HEK293 (cell line): ENCODE results near the gene C5orf47.
A peak's percentile ranks its signal among the peaks of the same experiment; 100 is the strongest.

Source experiments
- CTCF ChIA-PET: fragments of 350-600 bp; formaldehyde crosslinking; extraction: SDS; loops from one replicate; lab custom pipeline; 2021; ENCODE audit warnings: antibody characterized with exemption; lab: Yijun Ruan, JAX
- POLR2A ChIA-PET: fragments of 300-600 bp; formaldehyde crosslinking; extraction: SDS; loops from one replicate; lab custom pipeline; 2020; ENCODE audit warnings: antibody characterized with exemption, inconsistent platforms; lab: Yijun Ruan, JAX
- H3K27ac ChIP-seq: fragments of 200-500 bp; sonication (Bioruptor generic); 2 replicates; pipeline ENCODE4 v1.5.1; 2014; ENCODE audit warnings: low read depth, low read length, control low read depth, inconsistent platforms; ENCODE audit errors: extremely low read depth
- H3K36me3 ChIP-seq, 2 experiments: fragments of 200-500 bp in 1 of 2; sonication (Bioruptor generic) in 1 of 2; 1 replicate in 1 of 2; 2 replicates in 1 of 2; pipeline ENCODE4 v1.5.1; 2014 to 2017; ENCODE audit warnings: inconsistent platforms in 2 of 2, low read length in 2 of 2; ENCODE audit not compliant: control insufficient read depth in 2 of 2, insufficient read depth in 1 of 2
- H3K4me1 ChIP-seq: fragments of 200-500 bp; sonication (Bioruptor generic); 2 replicates; pipeline ENCODE4 v1.5.1; 2014; ENCODE audit warnings: mild to moderate bottlenecking, low read length, inconsistent platforms; ENCODE audit not compliant: control insufficient read depth, insufficient read depth
- H3K4me3 ChIP-seq: 2 replicates; pipeline ENCODE4 v1.5.1; 2011; ENCODE audit warnings: low read depth, mild to moderate bottlenecking, control low read depth, low read length, moderate library complexity
- H3K9me3 ChIP-seq: fragments of 200-500 bp; sonication (Bioruptor generic); 2 replicates; pipeline ENCODE4 v1.5.1; 2014; ENCODE audit warnings: low read depth, low read length, inconsistent platforms; ENCODE audit not compliant: control insufficient read depth, insufficient read depth
- FEZF1 ChIP-seq: fragments of 450-650 bp; formaldehyde crosslinking; IDR thresholded peaks from 2 replicates; pipeline ENCODE4 v1.5.1; 2016; ENCODE audit warnings: missing biosample characterization, missing genetic modification characterization
- GLI2 ChIP-seq: fragments of 450-650 bp; formaldehyde crosslinking; IDR thresholded peaks from 2 replicates; pipeline ENCODE4; 2017; ENCODE audit warnings: missing biosample characterization, missing genetic modification characterization, low read depth, borderline replicate concordance
- MZF1 ChIP-seq: fragments of 450-650 bp; formaldehyde crosslinking; IDR thresholded peaks from 2 replicates; pipeline ENCODE4 v1.5.1; 2017; ENCODE audit warnings: missing biosample characterization, missing genetic modification characterization, borderline replicate concordance
- ZBTB20 ChIP-seq: fragments of 450-650 bp; formaldehyde crosslinking; IDR thresholded peaks from 2 replicates; pipeline ENCODE4 v1.5.1; 2016; ENCODE audit warnings: missing biosample characterization, missing genetic modification characterization
- ZBTB44 ChIP-seq: fragments of 450-650 bp; IDR thresholded peaks from 2 replicates; pipeline ENCODE4 v1.5.1; 2018; ENCODE audit warnings: missing biosample characterization, mild to moderate bottlenecking, missing genetic modification characterization
- ZFP41 ChIP-seq: fragments of 450-650 bp; formaldehyde crosslinking; IDR thresholded peaks from 2 replicates; pipeline ENCODE4 v1.5.1; 2016; ENCODE audit warnings: missing biosample characterization, missing genetic modification characterization, borderline replicate concordance
- ZNF132 ChIP-seq: fragments of 450-650 bp; formaldehyde crosslinking; IDR thresholded peaks from 2 replicates; pipeline ENCODE4 v1.5.1; 2017; ENCODE audit warnings: missing biosample characterization, missing genetic modification characterization, borderline replicate concordance
- ZNF391 ChIP-seq: fragments of 450-650 bp; formaldehyde crosslinking; IDR thresholded peaks from 2 replicates; pipeline ENCODE4 v1.5.1; 2016; ENCODE audit warnings: low read depth, missing biosample characterization, missing genetic modification characterization, borderline replicate concordance
- ZNF473 ChIP-seq: fragments of 450-650 bp; formaldehyde crosslinking; IDR thresholded peaks from 2 replicates; pipeline ENCODE4 v1.5.1; 2017; ENCODE audit warnings: missing biosample characterization, missing genetic modification characterization
- ZNF514 ChIP-seq: fragments of 450-650 bp; formaldehyde crosslinking; IDR thresholded peaks from 2 replicates; pipeline ENCODE4 v1.5.1; 2016; ENCODE audit warnings: missing biosample characterization, missing genetic modification characterization
- ZNF518A ChIP-seq: fragments of 450-650 bp; formaldehyde crosslinking; conservative IDR thresholded peaks from 2 replicates; pipeline ENCODE4 v1.5.1; 2016; ENCODE audit warnings: low read depth, missing biosample characterization, missing genetic modification characterization
- ZNF530 ChIP-seq: fragments of 450-650 bp; formaldehyde crosslinking; IDR thresholded peaks from 2 replicates; pipeline ENCODE4 v1.5.1; 2016; ENCODE audit warnings: low read depth, missing biosample characterization, missing genetic modification characterization
- ZNF555 ChIP-seq: fragments of 450-650 bp; formaldehyde crosslinking; conservative IDR thresholded peaks from 2 replicates; pipeline ENCODE4 v1.5.1; 2017; ENCODE audit warnings: missing biosample characterization, mild to moderate bottlenecking, missing genetic modification characterization, inconsistent platforms
- ZNF560 ChIP-seq: fragments of 450-650 bp; formaldehyde crosslinking; IDR thresholded peaks from 2 replicates; pipeline ENCODE4 v1.5.1; 2017; ENCODE audit warnings: missing biosample characterization, missing genetic modification characterization, borderline replicate concordance
- ZNF585B ChIP-seq: fragments of 450-650 bp; formaldehyde crosslinking; IDR thresholded peaks from 2 replicates; pipeline ENCODE4 v1.5.1; 2016; ENCODE audit warnings: missing biosample characterization, missing genetic modification characterization
- ZNF621 ChIP-seq: fragments of 450-650 bp; formaldehyde crosslinking; IDR thresholded peaks from 2 replicates; pipeline ENCODE4 v1.5.1; 2017; ENCODE audit warnings: missing biosample characterization, missing genetic modification characterization
- ZNF623 ChIP-seq: fragments of 450-650 bp; formaldehyde crosslinking; IDR thresholded peaks from 2 replicates; pipeline ENCODE4 v1.5.1; 2016; ENCODE audit warnings: missing biosample characterization, missing genetic modification characterization
- ZNF629 ChIP-seq: fragments of 450-650 bp; formaldehyde crosslinking; IDR thresholded peaks from 2 replicates; pipeline ENCODE4 v1.5.1; 2017; ENCODE audit warnings: missing biosample characterization, missing genetic modification characterization
- ZNF664 ChIP-seq: fragments of 450-650 bp; formaldehyde crosslinking; IDR thresholded peaks from 2 replicates; pipeline ENCODE4 v1.5.1; 2016; ENCODE audit warnings: missing biosample characterization, missing genetic modification characterization
- ZNF670 ChIP-seq: fragments of 450-650 bp; formaldehyde crosslinking; IDR thresholded peaks from 2 replicates; pipeline ENCODE4 v1.5.1; 2016; ENCODE audit warnings: missing biosample characterization, missing genetic modification characterization, low read depth
- ZNF704 ChIP-seq: fragments of 450-650 bp; formaldehyde crosslinking; IDR thresholded peaks from 2 replicates; pipeline ENCODE4 v1.5.1; 2016; ENCODE audit warnings: missing biosample characterization, missing genetic modification characterization
- ZNF785 ChIP-seq: fragments of 450-650 bp; formaldehyde crosslinking; IDR thresholded peaks from 2 replicates; pipeline ENCODE4 v1.5.1; 2016; ENCODE audit warnings: missing biosample characterization, missing genetic modification characterization
- ZSCAN16 ChIP-seq: fragments of 450-650 bp; formaldehyde crosslinking; IDR thresholded peaks from 2 replicates; pipeline ENCODE4 v1.5.1; 2016; ENCODE audit warnings: missing biosample characterization, missing genetic modification characterization

The C5orf47 gene

GRCh38 chr5:173940269-173940668 is 48.7 kb upstream of the C5orf47 start:
- TF ChIP-seq ZNF670 (tag by site-specific recombination) (no peak), ZNF530 (tag by site-specific recombination) (no peak), ZBTB44 (no peak)
- Histone ChIP-seq H3K9me3 (no peaks in the 10 kb centered on the region), H3K4me3 (no peak overlapping the region), H3K36me3 (peaks cover 0 to 6% of the 10 kb centered on the region in 2 experiments; a peak in 1 of 3 replicates), H3K4me1 (peaks cover 21% of the 10 kb centered on the region; the same call in 1 of the 2 replicates), H3K27ac (no peak overlapping the region)
- POLR2A ChIA-PET, result no interaction called here
- CTCF ChIA-PET, result interaction anchor here (0.6 to 4.1 kb wide), 2 partner anchors 15 kb away, joined by 3 to 22 read pairs; no protein-coding TSS in a partner anchor

- H3K36me3 ChIP-seq, result peaks cover 0 to 14% of the 10 kb centered on the region in 2 experiments; a peak in 1 of 3 replicates
- CTCF ChIA-PET, result interaction anchor here (0.7 to 4.1 kb wide), 3 partner anchors 16 to 49 kb away, joined by 3 to 22 read pairs (median 4); no protein-coding TSS in a partner anchor
- H3K27ac ChIP-seq, result no peak overlapping the region
- H3K4me1 ChIP-seq, result peaks cover 21% of the 10 kb centered on the region; the same call in 1 of the 2 replicates
- H3K4me3 ChIP-seq, result no peak overlapping the region
- POLR2A ChIA-PET, result no interaction called here
- no peak for TF ChIP-seq ZSCAN16 (tag by site-specific recombination)
- TF ChIP-seq FEZF1, result no peak
- TF ChIP-seq GLI2 (tag by site-specific recombination), result no peak
- TF ChIP-seq ZNF555 (tag by site-specific recombination), result no peak
- no peak for TF ChIP-seq ZNF664 (tag by site-specific recombination)
- no peak for TF ChIP-seq ZNF585B
- TF ChIP-seq ZNF391, result no peak
- TF ChIP-seq ZNF132 (tag by site-specific recombination), result no peak
- no peak for TF ChIP-seq ZNF704 (tag by site-specific recombination)
- H3K9me3 ChIP-seq, result no peaks in the 10 kb centered on the region
These were observed 47.9 kb upstream of the C5orf47 start for GRCh38 chr5:173941102-173941501.

GRCh38 chr5:173941758-173942401 is 47.1 kb upstream of the C5orf47 start:
- H3K9me3 ChIP-seq, result no peaks in the 10 kb centered on the region
- H3K27ac ChIP-seq, result no peak overlapping the region
- peaks cover 0 to 21% of the 10 kb centered on the region in 2 experiments; a peak in 1 of 3 replicates for H3K36me3 ChIP-seq
- CTCF ChIA-PET, result interaction anchor here (0.6 to 4.1 kb wide), 6 partner anchors 17 to 385 kb away, joined by 3 to 22 read pairs (median 4); no protein-coding TSS in a partner anchor
- POLR2A ChIA-PET, result no interaction called here
- peaks cover 21% of the 10 kb centered on the region; the same call in 1 of the 2 replicates for H3K4me1 ChIP-seq
- no peak overlapping the region for H3K4me3 ChIP-seq
- TF ChIP-seq ZBTB20 (tag by site-specific recombination) (peak; percentile 38; the same call in 1 of the 2 replicates), ZFP41 (tag by site-specific recombination) (no peak), ZNF473 (tag by site-specific recombination) (no peak), ZNF623 (tag by site-specific recombination) (no peak), ZNF629 (no peak), ZNF514 (no peak), MZF1 (peak; percentile 69; the same call in 1 of the 2 replicates), ZNF785 (tag by site-specific recombination) (no peak), ZNF560 (tag by site-specific recombination) (no peak), ZNF621 (tag by site-specific recombination) (no peak), ZNF518A (no peak)
